Hepatocyte (in vitro differentiated cells): ENCODE measurements around the gene AUTS2.

Experiments used
- EZH2 ChIP-seq: fragments of 200-600 bp; sonication (generic); IDR thresholded peaks from 2 replicates; pipeline ENCODE4 v1.6.1; 2016; ENCODE audit warnings: antibody characterized with exemption, mild to moderate bottlenecking, borderline replicate concordance
- TF ChIP-seq, protein P1 (sequence below): fragments of 200-600 bp; sonication (generic); IDR thresholded peaks from 2 replicates; pipeline ENCODE4 v1.5.1; 2016; ENCODE audit warnings: antibody characterized with exemption, mild to moderate bottlenecking; ENCODE audit not compliant: poor library complexity

DNA sequence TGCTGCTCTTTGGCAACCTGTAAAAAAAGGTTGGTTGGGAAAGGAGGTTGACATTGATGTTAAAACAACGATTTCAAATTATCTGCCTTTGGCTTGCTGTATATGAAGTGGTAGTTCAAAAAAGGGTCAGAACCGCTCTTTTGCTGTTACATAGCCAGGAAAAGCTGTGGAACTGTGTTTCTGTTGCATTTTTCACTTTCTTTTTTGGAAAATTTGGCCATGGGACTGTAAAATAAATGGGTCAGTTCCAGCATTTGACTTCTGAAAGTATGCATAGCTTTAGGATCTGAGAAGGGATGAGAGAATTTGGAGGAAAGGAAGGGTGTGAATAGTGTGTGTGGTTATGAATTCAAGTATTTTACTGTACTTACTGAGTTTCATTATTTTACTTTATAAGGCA is 7.3 kb downstream of the AUTS2 start:
- TF ChIP-seq EZH2: no peak
- TF ChIP-seq, protein P1, sequence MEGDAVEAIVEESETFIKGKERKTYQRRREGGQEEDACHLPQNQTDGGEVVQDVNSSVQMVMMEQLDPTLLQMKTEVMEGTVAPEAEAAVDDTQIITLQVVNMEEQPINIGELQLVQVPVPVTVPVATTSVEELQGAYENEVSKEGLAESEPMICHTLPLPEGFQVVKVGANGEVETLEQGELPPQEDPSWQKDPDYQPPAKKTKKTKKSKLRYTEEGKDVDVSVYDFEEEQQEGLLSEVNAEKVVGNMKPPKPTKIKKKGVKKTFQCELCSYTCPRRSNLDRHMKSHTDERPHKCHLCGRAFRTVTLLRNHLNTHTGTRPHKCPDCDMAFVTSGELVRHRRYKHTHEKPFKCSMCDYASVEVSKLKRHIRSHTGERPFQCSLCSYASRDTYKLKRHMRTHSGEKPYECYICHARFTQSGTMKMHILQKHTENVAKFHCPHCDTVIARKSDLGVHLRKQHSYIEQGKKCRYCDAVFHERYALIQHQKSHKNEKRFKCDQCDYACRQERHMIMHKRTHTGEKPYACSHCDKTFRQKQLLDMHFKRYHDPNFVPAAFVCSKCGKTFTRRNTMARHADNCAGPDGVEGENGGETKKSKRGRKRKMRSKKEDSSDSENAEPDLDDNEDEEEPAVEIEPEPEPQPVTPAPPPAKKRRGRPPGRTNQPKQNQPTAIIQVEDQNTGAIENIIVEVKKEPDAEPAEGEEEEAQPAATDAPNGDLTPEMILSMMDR: no peak
